Measurements from ENCODE around the gene LTBP4.
"Not testable (repeated sequence)": the region's sequence is repeated elsewhere in the genome, so short reads cannot be mapped to it uniquely, and the experiment has no call there.

The LTBP4 gene

DNA sequence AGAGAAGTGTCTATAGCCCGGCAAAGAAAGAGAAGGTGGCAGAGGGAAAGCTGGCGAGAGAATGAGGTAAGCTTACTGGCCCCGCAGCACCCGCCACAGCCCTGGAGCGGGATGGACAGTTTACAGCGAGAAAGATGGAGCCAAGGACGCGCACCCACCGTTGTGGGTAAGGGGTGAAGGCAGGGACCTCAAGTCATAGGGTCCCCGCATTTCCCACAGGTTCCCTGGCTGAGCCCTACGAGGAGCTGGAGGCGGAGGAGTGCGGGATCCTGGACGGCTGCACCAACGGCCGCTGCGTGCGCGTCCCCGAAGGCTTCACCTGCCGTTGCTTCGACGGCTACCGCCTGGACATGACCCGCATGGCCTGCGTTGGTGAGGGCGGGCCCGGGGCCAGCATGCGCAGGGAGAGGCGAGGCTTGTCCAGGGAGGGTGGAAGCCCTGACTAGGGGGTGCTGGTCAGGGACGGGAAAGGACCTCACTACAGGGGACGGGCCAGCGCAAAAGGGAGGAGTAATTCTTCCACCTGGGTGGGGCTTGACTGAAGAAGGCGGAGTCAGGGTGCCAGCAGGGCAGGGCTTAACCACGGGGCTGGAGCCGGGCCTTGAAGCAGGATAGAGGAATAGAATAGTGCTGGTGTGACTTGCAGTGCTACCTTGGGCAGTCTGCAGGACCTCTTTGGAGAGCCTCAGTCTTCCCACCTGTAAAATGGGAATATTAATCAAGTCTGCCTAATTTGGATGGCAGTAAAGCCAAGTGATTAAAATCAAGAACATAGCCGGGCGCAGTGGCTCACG is 26.5 kb downstream of the LTBP4 start:
- no peak for DNase-seq (ENCODE audit: low read depth in 3 of 3)

DNA sequence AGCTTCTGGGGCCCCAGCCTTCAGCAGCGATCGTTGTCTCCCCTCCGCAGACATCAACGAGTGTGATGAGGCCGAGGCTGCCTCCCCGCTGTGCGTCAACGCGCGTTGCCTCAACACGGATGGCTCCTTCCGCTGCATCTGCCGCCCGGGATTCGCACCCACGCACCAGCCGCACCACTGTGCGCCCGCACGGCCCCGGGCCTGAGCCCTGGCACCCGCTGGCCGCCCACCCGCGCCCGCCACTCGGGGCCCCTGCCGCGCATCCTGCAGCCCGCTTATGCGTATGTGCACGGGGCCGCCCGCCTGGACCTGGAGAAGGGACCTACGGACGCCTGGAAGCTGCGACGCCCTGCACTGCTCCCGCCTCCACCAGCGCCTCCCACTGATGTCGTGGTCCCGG is 28.2 kb downstream of the LTBP4 start:
- no peak for DNase-seq (ENCODE audit: low read depth in 3 of 3)

DNA sequence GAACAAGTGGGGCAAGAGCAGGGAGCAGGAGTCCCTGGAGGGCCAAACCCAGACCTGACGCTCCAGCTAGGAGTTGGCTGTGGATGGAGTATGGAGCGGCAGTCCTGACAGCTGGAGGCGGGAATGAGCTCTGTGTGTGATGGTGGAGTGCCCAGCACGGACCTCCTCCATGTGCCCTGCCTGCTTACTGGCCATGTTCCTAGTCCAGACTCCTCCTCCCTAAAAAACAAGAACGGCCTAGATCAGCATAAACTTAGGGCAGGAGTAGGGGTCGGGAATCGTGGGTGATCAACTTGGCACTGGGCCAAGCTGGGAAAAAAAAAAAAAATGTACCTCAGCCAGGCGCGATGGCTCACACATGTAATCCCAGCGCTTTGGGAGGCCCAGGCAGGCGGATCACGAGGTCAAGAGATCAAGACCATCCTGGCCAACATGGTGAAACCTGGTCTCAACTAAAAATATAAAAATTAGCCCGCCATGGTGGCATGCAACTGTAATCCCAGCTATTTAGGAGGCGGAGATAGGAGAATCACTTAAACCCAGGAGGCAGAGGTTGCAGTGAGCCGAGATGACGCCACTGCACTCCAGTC is 29.5 kb downstream of the LTBP4 start:
- DNase-seq (ENCODE audit: low read depth in 3 of 3): no peak

DNA sequence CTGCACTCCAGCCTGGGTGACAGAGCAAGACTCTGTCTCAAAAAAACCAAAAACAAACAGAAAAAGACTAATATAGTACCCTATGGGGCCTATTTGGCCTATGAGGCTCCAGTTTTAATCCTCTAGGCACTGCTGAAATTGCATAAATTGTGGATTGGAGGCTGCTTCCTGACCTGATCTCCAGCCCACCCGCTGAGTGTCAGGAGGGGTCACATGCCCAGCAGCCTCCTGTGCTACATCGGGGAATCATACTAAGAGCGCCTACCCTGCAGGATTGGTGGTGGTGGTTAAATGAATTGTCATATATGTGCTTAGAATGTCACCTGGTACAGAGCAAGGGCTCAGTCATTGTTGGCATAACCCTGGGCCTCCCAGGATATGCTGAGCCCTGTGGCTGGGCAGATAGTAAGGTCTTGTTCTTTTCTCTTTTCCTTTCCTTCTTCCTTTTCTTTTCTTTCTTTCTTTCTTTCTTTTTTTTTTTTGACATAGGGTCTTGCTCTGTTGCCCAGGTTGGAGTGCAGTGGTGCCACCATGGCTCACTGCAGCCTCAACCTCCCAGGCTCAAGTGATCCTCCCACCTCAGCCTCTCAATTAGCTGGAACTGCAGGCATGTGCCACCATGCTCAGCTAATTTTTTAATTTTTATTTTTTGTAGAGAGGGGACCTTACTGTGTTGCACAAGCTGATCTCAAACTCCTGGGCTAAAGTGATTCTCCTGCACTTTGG is 31.3 kb downstream of the LTBP4 start:
- no peak for DNase-seq (ENCODE audit: low read depth in 3 of 3)

DNA sequence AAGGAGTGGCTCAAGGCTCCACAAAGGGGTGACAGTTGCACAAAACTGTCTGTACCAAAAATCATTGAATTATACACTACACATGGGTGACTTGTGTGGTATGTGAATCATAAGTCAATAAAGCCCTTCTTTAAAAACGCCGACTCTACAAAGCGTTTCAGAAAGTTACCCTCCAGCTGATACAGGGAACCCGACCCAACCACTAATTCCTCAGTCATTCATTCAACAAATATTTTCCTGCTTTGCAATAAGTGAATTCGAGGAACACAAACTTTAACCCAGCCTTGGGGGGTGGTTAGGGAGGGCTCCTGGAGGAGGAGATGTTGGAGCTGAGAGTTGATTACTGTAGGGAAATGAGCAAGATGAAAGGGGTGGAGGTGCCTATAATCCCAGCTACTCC is 32.0 kb downstream of the LTBP4 start:
- no peak for DNase-seq (ENCODE audit: low read depth in 3 of 3)

DNA sequence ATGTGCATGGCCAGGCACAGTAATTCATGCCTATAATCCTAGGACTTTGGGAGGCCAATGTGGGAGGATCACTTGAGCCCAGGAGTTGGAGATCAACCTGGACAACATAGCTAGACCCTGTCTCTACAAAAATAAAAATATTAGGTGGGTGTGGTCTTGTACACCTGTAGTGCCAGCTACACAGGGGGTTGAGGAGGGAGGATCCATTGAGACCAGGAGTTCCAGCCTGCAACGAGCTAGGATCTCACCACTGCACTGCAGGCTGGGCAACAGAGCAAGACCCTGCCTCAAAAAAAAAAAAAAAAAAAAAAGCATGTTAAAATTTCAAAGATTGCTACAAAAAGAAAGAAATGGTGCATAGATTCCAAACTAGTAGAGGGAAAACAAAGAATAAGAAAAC is 37.2 kb downstream of the LTBP4 start:
- DNase-seq (ENCODE audit: low read depth in 3 of 3): no peak

DNA sequence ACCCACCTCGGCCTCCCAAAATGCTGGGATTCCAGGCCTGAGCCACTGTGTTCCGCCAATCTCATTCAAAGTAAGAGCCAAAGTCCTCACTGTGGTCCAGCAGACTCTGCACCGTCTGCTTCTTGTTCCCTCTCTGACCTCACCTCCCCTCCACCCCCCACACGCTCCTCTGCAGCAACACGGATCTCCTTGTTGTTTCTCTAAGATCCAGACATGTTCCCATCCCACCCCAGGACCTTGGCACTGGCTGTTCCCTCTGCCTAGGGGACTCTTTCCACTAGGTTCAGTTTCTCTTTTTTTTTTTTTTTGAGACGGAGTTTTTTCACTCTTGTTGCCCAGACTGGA is 38.4 kb downstream of the LTBP4 start:
- no peak for DNase-seq (ENCODE audit: low read depth in 3 of 3)

DNA sequence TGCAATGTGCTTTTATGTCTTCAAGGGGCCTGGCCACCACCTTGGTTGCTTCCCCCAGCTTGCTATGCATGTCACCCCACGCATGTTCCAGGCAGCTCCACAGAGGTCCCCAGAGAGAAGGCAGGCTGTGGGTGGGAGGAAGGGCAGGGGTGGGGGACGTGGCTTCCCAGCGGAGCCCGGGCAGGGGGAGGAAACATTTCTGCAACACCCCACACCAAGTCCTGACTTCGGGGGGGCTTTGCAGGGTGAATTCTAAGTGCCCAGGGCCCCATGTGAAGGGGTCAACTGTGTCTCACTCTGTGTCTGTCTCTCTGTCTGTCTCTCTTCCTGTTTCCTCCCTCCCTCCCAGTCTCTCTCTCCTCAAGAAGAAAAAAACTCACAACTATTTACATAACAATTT is 39.6 kb downstream of the LTBP4 start:
- no peak for DNase-seq (ENCODE audit: low read depth in 3 of 3)

DNA sequence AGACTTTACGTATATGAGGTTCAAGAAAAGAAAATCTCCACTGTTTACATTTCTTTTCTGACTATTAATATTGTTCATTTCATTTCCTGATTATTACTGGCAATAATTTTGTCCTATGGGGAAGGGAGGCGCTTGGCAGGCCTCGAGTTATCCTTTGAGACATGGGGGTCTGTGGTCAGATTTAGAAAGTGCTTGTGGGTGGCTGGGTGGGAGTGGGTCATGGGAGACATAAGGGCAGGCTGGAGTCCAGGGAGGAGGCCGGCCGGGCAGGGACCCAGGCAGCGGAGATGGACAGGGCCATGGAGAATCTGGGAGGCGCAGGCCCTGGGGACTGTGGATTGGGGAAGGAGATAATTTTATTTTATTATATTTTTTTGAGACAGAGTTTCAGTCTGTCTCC is 40.1 kb downstream of the LTBP4 start:
- no peak for DNase-seq (ENCODE audit: low read depth in 3 of 3)

DNA sequence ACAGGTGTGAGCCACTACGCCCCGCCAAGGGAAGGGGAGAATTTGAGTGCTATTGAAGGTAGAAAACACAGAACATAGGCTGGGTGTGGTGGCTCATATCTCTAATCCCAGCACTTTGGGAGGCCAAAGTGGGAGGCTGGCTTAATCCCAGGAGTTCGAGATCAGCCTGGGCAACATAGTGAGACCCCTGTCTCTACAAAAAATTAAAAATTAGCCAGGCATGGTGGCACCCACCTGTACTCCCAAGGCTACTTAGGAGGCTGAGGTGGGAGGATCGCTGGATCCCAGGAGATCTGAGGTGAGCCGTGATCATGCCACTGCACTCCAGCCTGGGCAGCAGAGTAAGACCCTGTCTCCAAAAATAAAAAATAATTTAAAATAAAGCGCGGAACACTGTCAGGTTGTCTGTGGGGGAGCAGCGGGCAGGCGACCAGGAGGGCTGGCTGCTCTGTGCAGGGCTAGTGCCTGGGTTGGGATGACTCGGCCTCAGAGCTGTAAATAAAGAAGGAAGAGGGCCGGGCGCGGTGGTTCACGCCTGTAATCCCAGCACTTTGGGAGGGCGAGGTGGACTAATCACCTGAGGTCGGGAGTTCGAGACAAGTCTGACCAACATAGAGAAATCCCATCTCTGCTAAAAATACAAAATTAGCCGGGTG is 41.0 kb downstream of the LTBP4 start:
- no peak for DNase-seq (ENCODE audit: low read depth in 3 of 3)

DNA sequence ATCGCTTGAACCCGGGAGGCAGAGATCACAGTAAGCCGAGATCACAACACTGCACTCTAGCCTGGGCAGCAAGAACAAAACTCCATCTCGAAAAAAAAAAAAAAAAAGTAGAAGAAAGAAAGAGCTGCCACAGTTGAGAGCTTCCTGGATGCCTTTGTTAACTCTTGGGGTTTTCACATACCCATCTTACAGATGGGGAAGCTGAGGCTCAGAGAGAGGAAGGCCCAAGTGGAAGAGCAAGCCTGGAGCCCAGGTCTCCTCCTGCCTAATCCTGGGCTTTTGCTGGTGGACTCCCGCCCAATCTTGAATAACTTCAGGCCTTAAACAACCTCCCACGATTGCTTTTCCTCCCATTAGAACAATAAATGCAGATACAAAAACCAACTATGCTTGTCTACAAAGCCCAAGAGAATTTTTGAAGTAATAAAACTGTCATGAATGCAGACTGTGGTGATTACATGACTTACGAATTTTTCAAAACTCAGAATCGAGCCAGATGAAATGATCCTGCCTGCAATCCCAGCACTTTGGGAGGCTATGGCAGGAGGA is 41.7 kb downstream of the LTBP4 start:
- DNase-seq (ENCODE audit: low read depth in 3 of 3): no peak

DNA sequence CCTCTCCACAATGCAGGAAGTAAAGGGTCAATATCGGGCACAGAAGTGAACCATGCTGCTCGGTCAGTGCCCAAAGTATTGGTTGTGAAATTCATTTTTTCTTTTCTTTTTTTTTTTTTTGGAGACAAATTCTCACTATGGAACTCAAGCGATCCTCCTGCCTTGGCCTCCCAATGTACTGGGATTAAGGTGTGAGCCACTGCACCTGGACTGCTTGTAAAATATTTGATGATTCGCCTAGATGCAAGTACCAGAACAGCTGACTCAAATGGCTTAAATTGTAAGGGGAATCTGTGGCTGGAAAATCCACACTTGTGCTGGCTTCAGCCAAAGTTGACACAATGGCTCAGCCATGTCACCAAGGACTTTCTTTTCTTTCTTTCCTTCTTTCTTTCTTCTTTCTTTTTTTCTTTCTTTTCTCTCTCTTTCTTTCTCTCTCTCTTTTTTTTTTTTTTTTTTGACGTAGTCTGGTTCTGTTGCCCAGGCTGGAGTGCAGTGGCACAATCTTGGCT is 45.6 kb downstream of the LTBP4 start:
- DNase-seq (ENCODE audit: low read depth in 3 of 3): no peak

DNA sequence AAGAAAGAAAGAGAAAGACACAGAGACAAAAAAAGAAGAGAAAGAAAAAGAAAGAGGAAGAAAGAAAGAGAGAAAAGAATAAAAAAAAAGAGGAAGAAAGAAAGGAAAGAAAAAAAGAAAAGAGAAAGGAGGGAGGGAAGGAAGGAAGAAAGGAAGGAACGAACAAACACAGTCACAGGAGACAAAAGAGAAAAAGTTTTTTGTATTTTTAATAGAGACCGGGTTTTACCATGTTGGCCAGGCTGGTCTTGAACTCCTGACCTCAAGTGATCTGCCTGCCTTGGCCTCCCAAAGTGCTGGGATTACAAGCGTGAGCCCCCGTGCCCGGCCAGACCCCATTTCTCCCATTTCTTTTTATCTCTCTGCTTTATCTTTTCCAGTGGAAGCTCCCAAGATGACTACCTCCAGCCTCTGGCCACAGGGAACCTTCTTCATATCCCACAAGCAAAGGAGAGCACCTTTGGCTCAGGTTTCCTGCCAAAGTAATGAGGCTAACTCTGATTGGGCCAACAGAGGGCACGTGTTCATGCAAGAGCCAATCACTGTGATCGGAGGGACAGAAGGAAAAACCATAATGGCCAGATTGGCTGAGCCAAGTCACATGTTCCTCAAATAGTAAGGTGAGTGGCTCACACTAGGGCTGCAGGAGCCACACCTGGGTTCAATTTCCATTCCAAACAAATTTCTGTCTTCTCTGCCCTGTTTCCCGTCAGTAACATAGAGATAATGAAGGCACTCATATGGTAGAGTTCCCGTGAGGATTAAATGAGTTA is 48.9 kb downstream of the LTBP4 start:
- DNase-seq (ENCODE audit: low read depth in 3 of 3): not testable (repeated sequence)

DNA sequence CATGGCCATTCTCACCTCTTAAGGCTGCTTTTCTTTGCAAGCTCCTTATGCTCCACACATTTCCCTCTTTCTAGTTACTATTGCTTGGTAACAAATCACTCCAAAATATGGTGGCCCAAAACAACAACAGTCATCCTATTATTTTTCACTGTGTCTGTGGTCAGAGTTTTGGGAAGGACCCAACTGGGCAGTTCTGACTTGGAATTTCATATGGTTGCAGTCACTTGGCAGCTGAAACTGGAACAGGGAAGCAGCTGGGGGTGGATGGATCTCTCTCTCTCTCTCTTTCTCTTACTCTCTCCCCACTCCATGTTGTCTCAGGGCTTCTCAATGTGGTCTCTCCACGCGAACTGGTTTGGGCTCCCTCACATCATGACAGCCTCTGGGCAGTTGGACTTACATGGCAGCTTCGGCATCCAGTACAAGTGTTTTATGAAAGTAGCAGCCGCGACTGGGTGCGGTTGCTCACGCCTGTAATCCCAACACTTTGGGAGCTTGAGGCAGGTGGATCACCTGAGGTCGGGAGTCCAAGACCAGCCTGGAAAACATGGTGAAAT is 49.7 kb downstream of the LTBP4 start:
- DNase-seq (ENCODE audit: low read depth in 3 of 3): no peak

DNA sequence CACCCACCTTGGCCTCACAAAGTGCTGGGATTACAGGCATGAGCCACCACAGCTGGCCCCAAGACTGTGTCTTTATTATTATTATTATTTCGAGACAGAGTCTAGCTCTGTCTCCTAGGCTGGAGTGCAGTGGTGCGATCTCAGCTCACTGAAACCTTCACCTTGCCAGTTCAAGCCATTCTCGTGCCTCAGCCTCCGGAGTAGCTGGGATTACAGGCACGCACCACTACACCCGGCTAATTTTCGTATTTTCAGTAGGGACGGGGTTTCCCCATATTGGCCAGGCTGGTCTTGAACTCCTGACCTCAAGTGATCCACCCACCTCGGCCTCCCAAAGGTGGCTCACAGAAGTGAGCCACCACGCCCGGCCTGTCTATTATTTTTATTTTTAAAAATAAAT is 51.1 kb downstream of the LTBP4 start:
- not testable (repeated sequence) for DNase-seq (ENCODE audit: low read depth in 3 of 3)

DNA sequence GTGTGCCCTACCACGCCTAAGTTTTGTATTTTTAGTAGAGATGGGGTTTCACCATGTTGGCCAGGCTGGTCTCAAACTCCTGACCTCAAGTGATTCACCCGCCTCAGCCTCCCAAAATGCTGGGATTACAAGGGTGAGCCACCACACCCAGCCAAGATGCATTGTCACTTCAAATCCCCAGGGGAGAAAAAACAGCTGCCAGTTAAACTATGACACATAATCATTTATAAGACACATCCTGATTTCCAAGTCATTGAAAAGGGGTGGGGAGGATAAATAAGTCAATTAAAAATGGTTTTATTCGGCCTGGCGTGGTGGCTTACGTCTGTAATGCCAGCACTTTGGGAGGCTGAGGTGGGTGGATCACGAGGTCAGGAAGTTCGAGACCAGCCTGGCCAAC is 54.5 kb downstream of the LTBP4 start:
- DNase-seq (ENCODE audit: low read depth in 3 of 3): not testable (repeated sequence)

DNA sequence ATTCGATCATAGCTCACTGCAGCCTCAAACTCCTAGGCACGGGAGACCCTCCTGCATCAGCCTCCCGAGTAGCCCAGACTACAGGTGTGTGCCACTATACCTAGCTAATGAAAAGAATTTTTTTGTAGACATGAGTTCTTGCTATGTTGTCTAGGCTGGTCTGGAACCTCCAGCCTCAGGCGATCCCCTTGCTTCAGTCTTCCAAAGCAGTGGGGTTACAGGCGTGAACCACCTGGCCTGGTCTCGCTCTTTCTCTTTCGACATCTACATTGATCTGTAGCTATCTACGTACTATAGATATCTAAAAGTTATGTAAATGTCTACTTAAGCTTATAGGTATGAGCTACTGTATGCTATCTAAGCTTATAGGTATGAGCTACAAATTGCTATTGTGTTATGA is 56.9 kb downstream of the LTBP4 start:
- no peak for DNase-seq (ENCODE audit: low read depth in 3 of 3)

DNA sequence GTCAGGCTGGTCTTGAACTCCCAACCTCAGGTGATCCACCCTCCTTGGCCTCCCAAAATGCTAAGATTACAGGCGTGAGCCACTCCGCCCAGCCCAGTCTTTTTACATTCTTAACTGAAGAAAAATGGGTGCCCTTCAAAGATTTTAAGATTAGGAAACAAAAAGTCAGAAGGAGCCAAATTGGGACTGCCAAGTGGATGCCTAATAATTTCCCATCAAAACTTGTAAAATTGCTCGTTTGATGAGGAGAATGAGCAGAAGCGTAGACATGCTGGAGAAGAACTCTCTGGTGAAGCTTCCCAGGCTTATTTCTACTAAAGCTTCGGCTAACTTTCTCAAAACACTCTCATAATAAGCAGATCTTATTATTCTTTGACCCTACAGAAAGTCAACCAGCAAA is 57.9 kb downstream of the LTBP4 start:
- DNase-seq (ENCODE audit: low read depth in 3 of 3): no peak

DNA sequence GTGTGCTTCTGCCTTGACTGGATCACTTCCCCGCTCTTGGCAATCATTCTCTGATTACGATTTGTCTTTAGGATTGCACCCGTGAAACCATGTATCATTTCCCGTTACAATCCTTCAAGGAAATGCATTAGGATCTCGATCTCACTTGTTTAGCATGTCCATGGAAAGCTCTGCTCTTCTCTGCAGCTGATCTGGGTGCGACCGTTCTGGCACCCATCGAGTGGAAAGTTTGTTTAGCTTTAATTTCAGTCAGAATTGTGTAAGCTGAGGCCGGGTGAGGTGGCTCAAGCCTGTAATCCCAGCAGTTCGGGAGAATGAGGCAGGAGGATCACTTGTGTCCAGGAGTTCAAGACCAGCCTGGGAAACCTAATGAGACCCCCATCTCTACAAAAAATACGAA is 58.4 kb downstream of the LTBP4 start:
- no peak for DNase-seq (ENCODE audit: low read depth in 3 of 3)

DNA sequence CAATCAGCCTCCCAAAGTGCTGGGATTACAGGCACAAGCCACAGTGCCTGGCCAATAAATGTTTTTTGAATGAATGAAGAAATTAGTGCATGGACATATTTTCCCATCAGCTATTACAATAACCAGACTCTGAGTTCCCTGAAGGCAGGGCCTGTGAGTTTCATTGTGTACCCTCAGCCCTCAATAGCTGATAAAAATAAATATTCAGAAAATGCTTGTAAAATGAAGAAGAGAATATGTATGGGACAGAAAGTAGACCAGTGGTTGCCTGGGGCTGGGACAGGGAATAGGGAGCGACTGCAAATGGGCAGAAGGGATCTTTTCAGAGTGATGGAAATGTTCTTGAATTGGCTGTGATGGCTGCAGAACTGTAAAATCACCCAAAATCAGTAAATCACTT is 60.4 kb downstream of the LTBP4 start:
- DNase-seq (ENCODE audit: low read depth in 3 of 3): no peak

Measured in stimulated activated CD4-positive, alpha-beta T cell treated with anti-CD3 and anti-CD28 coated beads, TNF-alpha, amount 100 ng/mL, for 24 hours (primary cell).